Coronary artery (tissue), 2 donors: ENCODE data around the gene MAST2.
"Not testable (repeated sequence)": the region's sequence is repeated elsewhere in the genome, so short reads cannot be mapped to it uniquely, and the experiment has no call there.

Experiments
- DNase-seq: peaks from one replicate; pipeline ENCODE4 v3.0.0-alpha.2; 2017; ENCODE audit warnings: low spot score
- H3K27ac ChIP-seq, 2 donors: fragments of 200-600 bp; sonication (generic); one replicate each; pipeline ENCODE4 v1.5.1; 2016 to 2019
- H3K4me3 ChIP-seq: fragments of 200-600 bp; sonication (generic); 2 replicates; pipeline ENCODE4 v1.5.1; 2016; ENCODE audit warnings: mild to moderate bottlenecking, moderate library complexity
- TF ChIP-seq, protein P1 (sequence below): fragments of 200-600 bp; sonication (generic); IDR thresholded peaks from one replicate; pipeline ENCODE4 v1.5.1; 2019; ENCODE audit warnings: antibody characterized with exemption

The MAST2 gene

DNA sequence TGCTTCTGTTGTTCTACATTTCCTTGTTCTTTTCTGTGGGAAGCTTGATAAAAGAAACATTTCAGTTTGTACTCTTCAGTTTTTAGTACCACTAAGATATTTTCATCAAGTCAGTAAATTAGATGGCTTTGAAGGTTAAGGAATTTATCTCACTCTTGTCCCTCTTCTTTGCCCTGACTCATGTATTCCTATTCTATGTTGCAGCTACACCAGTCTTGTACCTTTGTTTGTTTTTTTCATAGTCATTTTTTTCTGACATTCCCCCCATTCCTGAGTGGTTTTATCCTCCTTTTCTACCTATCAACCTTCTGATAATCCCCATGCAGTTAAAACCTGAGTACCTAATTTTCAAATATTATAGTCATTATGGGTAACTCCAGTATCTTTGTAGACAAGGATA lies 65.4 kb downstream of the MAST2 start:
- TF ChIP-seq, protein P1, sequence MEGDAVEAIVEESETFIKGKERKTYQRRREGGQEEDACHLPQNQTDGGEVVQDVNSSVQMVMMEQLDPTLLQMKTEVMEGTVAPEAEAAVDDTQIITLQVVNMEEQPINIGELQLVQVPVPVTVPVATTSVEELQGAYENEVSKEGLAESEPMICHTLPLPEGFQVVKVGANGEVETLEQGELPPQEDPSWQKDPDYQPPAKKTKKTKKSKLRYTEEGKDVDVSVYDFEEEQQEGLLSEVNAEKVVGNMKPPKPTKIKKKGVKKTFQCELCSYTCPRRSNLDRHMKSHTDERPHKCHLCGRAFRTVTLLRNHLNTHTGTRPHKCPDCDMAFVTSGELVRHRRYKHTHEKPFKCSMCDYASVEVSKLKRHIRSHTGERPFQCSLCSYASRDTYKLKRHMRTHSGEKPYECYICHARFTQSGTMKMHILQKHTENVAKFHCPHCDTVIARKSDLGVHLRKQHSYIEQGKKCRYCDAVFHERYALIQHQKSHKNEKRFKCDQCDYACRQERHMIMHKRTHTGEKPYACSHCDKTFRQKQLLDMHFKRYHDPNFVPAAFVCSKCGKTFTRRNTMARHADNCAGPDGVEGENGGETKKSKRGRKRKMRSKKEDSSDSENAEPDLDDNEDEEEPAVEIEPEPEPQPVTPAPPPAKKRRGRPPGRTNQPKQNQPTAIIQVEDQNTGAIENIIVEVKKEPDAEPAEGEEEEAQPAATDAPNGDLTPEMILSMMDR, result no peak
- no peak for DNase-seq
- Histone ChIP-seq H3K27ac (no peak overlapping the region), H3K4me3 (no peak overlapping the region)

- no peak overlapping the region for H3K27ac ChIP-seq
These were observed 67.1 kb downstream of the MAST2 start for GRCh38 chr1:45870500-45870899.

DNA sequence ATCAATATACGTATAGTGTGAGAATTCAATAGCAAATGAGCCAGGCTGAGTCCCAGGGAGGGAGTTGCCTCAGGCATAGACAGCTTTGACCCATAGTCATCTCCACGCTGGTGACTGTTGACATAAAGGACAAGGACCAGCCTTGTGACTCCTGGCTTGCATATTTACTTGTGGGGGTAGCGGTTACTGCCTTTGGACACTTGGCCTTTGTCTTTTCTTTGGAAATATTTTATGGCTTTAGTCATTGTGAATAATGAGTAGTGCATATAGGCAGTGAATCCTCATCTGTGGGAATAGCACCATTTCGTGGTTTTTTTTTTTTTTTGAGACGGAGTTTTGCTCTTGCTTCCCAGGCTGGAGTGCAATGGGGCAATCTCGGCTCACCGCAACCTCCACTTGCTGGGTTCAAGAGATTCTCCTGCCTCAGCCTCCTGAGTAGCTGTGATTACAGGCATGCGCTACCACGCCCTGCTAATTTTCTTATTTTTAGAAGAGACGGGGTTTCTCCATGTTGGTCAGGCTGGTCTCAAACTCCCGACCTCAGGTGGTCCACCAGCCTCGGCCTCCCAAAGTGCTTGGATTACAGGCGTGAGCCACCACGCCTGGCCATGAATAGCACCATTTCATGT lies 68.9 kb downstream of the MAST2 start:
- not testable (repeated sequence) for H3K4me3 ChIP-seq, DNase-seq, H3K27ac ChIP-seq

More at GRCh38 chr1:45870500-45870899, 67.1 kb downstream of the MAST2 start:
- no peak overlapping the region for H3K4me3 ChIP-seq
- no peak for DNase-seq
- TF ChIP-seq, protein P1, result no peak

DNA sequence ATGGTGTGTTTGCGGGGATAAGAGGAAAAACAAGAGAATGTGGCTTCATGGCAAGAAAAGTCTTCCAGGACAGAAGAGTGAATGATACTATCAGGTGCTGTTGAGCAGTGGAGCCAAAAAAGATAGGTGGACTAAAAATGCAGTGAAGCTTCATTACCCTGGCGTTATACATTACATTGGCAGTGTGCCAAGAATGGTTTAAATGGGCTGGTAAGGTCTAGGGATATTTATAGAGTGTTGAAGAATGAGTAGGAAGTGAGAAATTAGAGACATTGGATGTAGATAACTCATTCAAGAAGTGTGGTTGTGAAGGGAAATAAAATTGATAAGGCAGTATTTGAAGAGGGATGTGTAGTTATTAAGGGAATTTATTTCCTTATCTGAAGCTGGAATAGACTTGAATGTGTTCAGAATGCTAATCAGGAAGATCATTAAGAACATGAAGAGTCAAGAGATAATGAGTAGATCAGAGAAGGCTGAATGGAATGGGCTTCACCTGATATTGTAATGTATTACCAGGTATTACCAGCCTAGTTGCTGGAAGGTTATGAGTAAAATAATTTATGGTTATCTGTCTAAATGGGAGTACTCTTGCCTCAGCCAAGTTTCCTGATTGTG lies 72.7 kb downstream of the MAST2 start:
- DNase-seq, result no peak
- no peak overlapping the region for H3K27ac ChIP-seq
- TF ChIP-seq, protein P1, result no peak
- H3K4me3 ChIP-seq, result no peak overlapping the region

DNA sequence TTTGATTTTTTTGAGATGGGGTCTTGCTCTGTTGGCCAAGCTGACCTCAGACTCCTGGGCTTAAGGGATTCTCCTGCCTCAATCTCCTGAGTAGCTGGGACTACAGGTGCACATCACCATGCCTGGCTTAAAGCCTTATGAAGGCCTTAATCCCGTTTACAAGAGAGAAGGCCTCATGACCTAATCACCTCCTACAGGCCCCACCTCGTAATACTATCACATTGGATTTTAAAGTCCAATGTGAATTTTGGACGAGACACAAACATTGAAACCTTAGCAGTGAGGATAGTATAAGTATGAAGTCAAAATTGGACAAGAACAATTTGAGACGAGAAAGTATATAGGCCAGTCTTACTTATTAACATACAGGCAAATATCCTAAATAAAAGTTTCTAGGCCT lies 73.9 kb downstream of the MAST2 start:
- DNase-seq, result no peak
- Histone ChIP-seq H3K4me3 (no peak overlapping the region), H3K27ac (no peak overlapping the region)
- TF ChIP-seq, protein P1, result no peak

DNA sequence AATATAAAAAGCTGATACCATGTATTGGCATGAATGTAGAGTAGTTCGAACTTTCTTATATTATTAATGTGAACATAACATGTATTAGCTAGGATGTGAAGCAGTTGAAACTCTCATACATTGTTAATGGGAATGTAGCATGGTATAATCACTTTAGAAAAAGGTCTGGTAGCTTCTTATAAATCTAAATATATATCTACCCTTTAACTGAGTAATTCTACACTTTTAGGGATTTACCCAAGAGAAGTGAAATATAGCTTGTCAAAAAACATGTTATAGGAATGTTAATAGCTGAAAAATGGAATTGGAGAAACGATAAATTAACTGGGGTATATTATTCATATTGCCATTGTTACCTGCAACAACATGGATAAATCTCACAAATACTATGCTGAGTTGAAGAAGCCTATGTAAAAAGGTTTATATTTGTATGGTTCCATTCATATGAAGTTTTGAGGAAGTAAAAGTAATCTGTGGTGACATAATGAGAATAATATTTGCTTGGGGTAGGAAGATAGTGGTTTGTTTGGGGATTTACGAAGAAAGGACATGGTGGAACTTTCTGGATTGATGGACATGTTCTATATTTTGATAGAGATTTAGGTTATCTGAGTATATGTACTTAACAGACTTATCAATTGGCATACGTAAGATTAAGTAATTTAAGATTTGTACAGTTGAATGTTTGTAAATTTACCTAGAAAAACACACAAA lies 76.6 kb downstream of the MAST2 start:
- no peak overlapping the region for H3K27ac ChIP-seq
- H3K4me3 ChIP-seq, result no peak overlapping the region
- no peak for DNase-seq
- TF ChIP-seq, protein P1, result no peak

GRCh38 chr1:45880930-45881329 lies 77.5 kb downstream of the MAST2 start:
- no peak overlapping the region for H3K27ac ChIP-seq
- no peak for DNase-seq
- TF ChIP-seq, protein P1, result no peak
- no peak overlapping the region for H3K4me3 ChIP-seq
